GM21526 (cell line): ENCODE data around the gene LRP8.

Experiments used
- ATAC-seq: cut with Tn5 transposase; IDR thresholded peaks from one replicate; pipeline ENCODE4 v1.9.1; 2021; ENCODE audit warnings: moderate library complexity; ENCODE audit not compliant: unreplicated experiment, low FRiP score

LRP8 gene

GRCh38 chr1:53309802-53310201, 18.1 kb downstream of the LRP8 start:
- no peak for ATAC-seq

GRCh38 chr1:53308506-53308905, 19.4 kb downstream of the LRP8 start:
- no peak for ATAC-seq

GRCh38 chr1:53307037-53307436, 20.8 kb downstream of the LRP8 start:
- ATAC-seq = no peak

GRCh38 chr1:53306168-53306567, 21.7 kb downstream of the LRP8 start:
- no peak for ATAC-seq

- ATAC-seq = no peak
Observed at GRCh38 chr1:53305650-53306049, 22.2 kb downstream of the LRP8 start.

GRCh38 chr1:53304527-53304926, 23.3 kb downstream of the LRP8 start:
- no peak for ATAC-seq

- no peak for ATAC-seq
Observed at GRCh38 chr1:53303726-53304515, 23.9 kb downstream of the LRP8 start.

- ATAC-seq = no peak
Observed at GRCh38 chr1:53303243-53303642, 24.6 kb downstream of the LRP8 start.

- no peak for ATAC-seq
Observed at GRCh38 chr1:53299233-53299632, 28.6 kb downstream of the LRP8 start.

GRCh38 chr1:53298045-53298637, 29.7 kb downstream of the LRP8 start:
- no peak for ATAC-seq

- ATAC-seq = no peak
Observed at GRCh38 chr1:53297195-53297594, 30.7 kb downstream of the LRP8 start.

- ATAC-seq = no peak
Observed at GRCh38 chr1:53296117-53296749, 31.6 kb downstream of the LRP8 start.

GRCh38 chr1:53295726-53296116, 32.1 kb downstream of the LRP8 start:
- ATAC-seq = no peak

- no peak for ATAC-seq
Observed at GRCh38 chr1:53295295-53295694, 32.6 kb downstream of the LRP8 start.

- ATAC-seq = no peak
Observed at GRCh38 chr1:53294567-53294966, 33.3 kb downstream of the LRP8 start.

- no peak for ATAC-seq
Observed at GRCh38 chr1:53294061-53294460, 33.8 kb downstream of the LRP8 start.

GRCh38 chr1:53293123-53293522, 34.7 kb downstream of the LRP8 start:
- ATAC-seq = no peak

GRCh38 chr1:53292690-53293089, 35.2 kb downstream of the LRP8 start:
- no peak for ATAC-seq

- ATAC-seq = no peak
Observed at GRCh38 chr1:53291574-53291973, 36.3 kb downstream of the LRP8 start.

GRCh38 chr1:53288790-53289429, 39.0 kb downstream of the LRP8 start:
- ATAC-seq = no peak

GRCh38 chr1:53288002-53288789, 39.7 kb downstream of the LRP8 start:
- ATAC-seq = no peak
